K562 (cell line): ENCODE measurements around the gene CRADD. TPM values are rescaled to one million over a fixed set of nuclear protein-coding genes. Genes with fewer than 3 reads are reported as not detected.

Source experiments
- ATAC-seq: fragments of 200-7000 bp; cut with Tn5 transposase; 3 replicates; pipeline ENCODE4 v1.9.1; 2020; ENCODE audit warnings: moderate library complexity
- BruUV-seq: library from RNA; stranded (reverse); fragments of 400-500 nt; replicated peaks from 2 replicates; lab custom pipeline; 2021; lab: Mats Ljungman, UMichigan
- CTCF ChIA-PET: fragments of 300-600 bp; formaldehyde crosslinking; extraction: SDS; loops from one replicate; lab custom pipeline; 2021; ENCODE audit warnings: low intra/inter-chr PET ratio; lab: Yijun Ruan, JAX
- POLR2A ChIA-PET: fragments of 300-600, 350-650 bp; sonication (Branson Sonifier 250); formaldehyde crosslinking; extraction: SDS; loops from one replicate; lab custom pipeline; 2021; ENCODE audit warnings: antibody characterized with exemption, inconsistent platforms; lab: Yijun Ruan, JAX
- DNase-seq, 4 experiments: peaks; one replicate each; pipeline versions ENCODE4 v3.0.0 to v3.0.0-alpha.2; 2011 to 2018; ENCODE audit warnings: low spot score in 3 of 4, mixed read lengths in 3 of 4; ENCODE audit errors: extremely low read depth in 1 of 4
- FAIRE-seq: peaks from 2 replicates; lab custom pipeline; 2011; peaks lifted over from hg19 to GRCh38; lab: Jason Lieb, UNC
- H2AFZ ChIP-seq: 2 replicates; pipeline ENCODE4 v1.6.0; 2011; ENCODE audit warnings: low read depth, low read length, control low read depth, inconsistent platforms
- H3K27ac ChIP-seq: fragments of 200-600 bp; 3 replicates; pipeline ENCODE4 v1.8.0; 2011; ENCODE audit warnings: low read depth, mild to moderate bottlenecking, control low read depth, inconsistent platforms, low read length, moderate library complexity, mixed read lengths; ENCODE audit errors: extremely low read depth
- H3K27me3 ChIP-seq, 2 experiments: fragments of 300-600 bp in 1 of 2; 2 replicates in 1 of 2; 3 replicates in 1 of 2; pipeline versions ENCODE4 v1.6.0 to v1.8.0; 2011; ENCODE audit warnings: inconsistent platforms in 2 of 2, low read length in 2 of 2, mild to moderate bottlenecking in 1 of 2, mixed read lengths in 1 of 2, moderate library complexity in 1 of 2; ENCODE audit not compliant: control insufficient read depth in 2 of 2, insufficient read depth in 2 of 2
- H3K36me3 ChIP-seq: fragments of 300-600 bp; 3 replicates; pipeline ENCODE4 v1.8.0; 2011; ENCODE audit warnings: mild to moderate bottlenecking, low read length, inconsistent platforms; ENCODE audit not compliant: control insufficient read depth, insufficient read depth
- H3K4me1 ChIP-seq, 2 experiments: fragments of 200-600 bp in 1 of 2; replicated peaks in 1 of 2; 2 replicates in 1 of 2; 3 replicates in 1 of 2; pipeline versions ENCODE4 v1.5.1 to v1.8.0; 2011; ENCODE audit warnings: inconsistent platforms in 2 of 2, low read length in 2 of 2, mild to moderate bottlenecking in 1 of 2, mixed read lengths in 1 of 2, moderate library complexity in 1 of 2; ENCODE audit not compliant: control insufficient read depth in 2 of 2, insufficient read depth in 2 of 2
- H3K4me2 ChIP-seq: 2 replicates; pipeline ENCODE4 v1.6.1; 2011; ENCODE audit warnings: low read length, control low read depth, inconsistent platforms, mixed read lengths; ENCODE audit not compliant: insufficient read depth
- H3K4me3 ChIP-seq: fragments of 200-600 bp; sonication (generic), shearing (Covaris generic); 2 replicates; pipeline ENCODE4 v1.5.1; 2016; ENCODE audit warnings: control low read depth, inconsistent platforms
- H3K79me2 ChIP-seq: fragments of 200-600 bp; 3 replicates; pipeline ENCODE4 v1.8.0; 2011; ENCODE audit warnings: low read length, inconsistent platforms; ENCODE audit not compliant: control insufficient read depth, insufficient read depth
- H3K9ac ChIP-seq, 2 experiments: 2 replicates each; pipeline versions ENCODE4 v1.6.0 to v1.6.1; 2011; ENCODE audit warnings: low read depth in 2 of 2, low read length in 2 of 2, control low read depth in 1 of 2, inconsistent platforms in 1 of 2, mild to moderate bottlenecking in 1 of 2, mixed read lengths in 1 of 2; ENCODE audit not compliant: insufficient read depth in 1 of 2
- H3K9me1 ChIP-seq: one replicate; pipeline ENCODE4 v1.6.0; 2011; ENCODE audit warnings: inconsistent platforms, mild to moderate bottlenecking, low read length, moderate library complexity; ENCODE audit not compliant: control insufficient read depth, insufficient read depth
- H3K9me3 ChIP-seq: replicated peaks from 2 replicates; pipeline ENCODE4 v1.5.1; 2011; ENCODE audit warnings: low read depth, low read length, inconsistent platforms; ENCODE audit not compliant: control insufficient read depth, insufficient read depth
- H4K20me1 ChIP-seq: replicated peaks from 2 replicates; pipeline ENCODE4 v1.6.1; 2011; ENCODE audit warnings: low read length, inconsistent platforms, mixed read lengths; ENCODE audit not compliant: control insufficient read depth, insufficient read depth
- ARID3B ChIP-seq: fragments of 250-450 bp; sonication (Bioruptor Pico); IDR thresholded peaks from 2 replicates; pipeline ENCODE4 v1.4.0; 2020; ENCODE audit warnings: borderline replicate concordance
- ATF1 ChIP-seq, 2 experiments: fragments of 450-650 bp in 1 of 2; IDR thresholded peaks; 2 replicates each; pipeline ENCODE4 v1.6.1; 2016; ENCODE audit warnings: missing compliant biosample characterization in 1 of 2, missing genetic modification characterization in 1 of 2
- NRF1 ChIP-seq, 2 experiments: fragments of 450-650 bp; IDR thresholded peaks in 1 of 2; conservative IDR thresholded peaks in 1 of 2; 2 replicates each; pipeline ENCODE4 v1.6.1; 2014; ENCODE audit warnings: mild to moderate bottlenecking in 2 of 2
- PCBP1 ChIP-seq: fragments of 200-400 bp; formaldehyde crosslinking; IDR thresholded peaks from 2 replicates; pipeline ENCODE4 v1.6.1; 2018; ENCODE audit warnings: mild to moderate bottlenecking, low read depth, low read length; ENCODE audit not compliant: poor library complexity, severe bottlenecking
- SMARCB1 ChIP-seq: IDR thresholded peaks from 2 replicates; pipeline ENCODE4 v1.6.1; 2011; ENCODE audit warnings: improper control_type of control experiment, low read depth; ENCODE audit not compliant: insufficient read length
- ZKSCAN1 ChIP-seq: fragments of 150-350 bp; IDR thresholded peaks from 2 replicates; pipeline ENCODE4 v1.6.1; 2016; ENCODE audit warnings: low read depth, low read length
- ZNF224 ChIP-seq: sonication (generic); formaldehyde crosslinking; IDR thresholded peaks from 2 replicates; pipeline ENCODE4 v1.8.0; 2022; ENCODE audit warnings: mild to moderate bottlenecking, missing genetic modification reagents
- WGBS: fragments of 100-300 bp; shearing (Covaris generic); methylation state at CpG from one replicate; pipeline ENCODE4 v1.1.6; 2016; ENCODE audit warnings: low coverage, mixed read lengths; ENCODE audit not compliant: insufficient coverage; ENCODE audit errors: missing lambda C conversion rate; 5-methylcytosine and 5-hydroxymethylcytosine counted together
- in situ Hi-C: fragments of 300-500 bp; cut with MboI; formaldehyde crosslinking; loops from 4 replicates; pipeline ENCODE4 v1.15.0; 2018; ENCODE audit warnings: inconsistent platforms, mixed read lengths
- intact Hi-C: fragments of 100-400 bp; cut with micrococcal nuclease; formaldehyde crosslinking; loops from 2 replicates; pipeline ENCODE4 v1.14.2; 2022
- polyA plus RNA-seq, 8 experiments: library from polyadenylated mRNA; depleted of rRNA in 4 of 8; stranded (reverse) in 5 of 8; unstranded in 3 of 8; fragments of >200 nt; fragmentation: Nextera tagmentation in 2 of 8; fragmentation: Illumina TruSeq in 1 of 8; extraction: Ambion mirVana in 2 of 8; extraction: Trizol in 1 of 8; gene quantifications; 2 replicates each; pipeline versions ENCODE4 v1.2.1 to v1.2.3, GENCODE V29; 2011 to 2014; ENCODE audit warnings: inconsistent platforms in 1 of 8, missing spikeins in 1 of 8
- total RNA-seq, 7 experiments: library from RNA; depleted of rRNA in 6 of 7; stranded (reverse); fragments of >200 nt in 6 of 7; fragmentation: Illumina TruSeq in 2 of 7; extraction: Trizol in 2 of 7; gene quantifications; 2 replicates each; pipeline versions ENCODE4 v1.2.1 to v1.2.3, GENCODE V29; 2011 to 2021; ENCODE audit warnings: low replicate concordance in 1 of 7
- TF ChIP-seq, protein P1 (sequence below): sonication (generic); IDR thresholded peaks from 2 replicates; pipeline ENCODE4 v1.6.1; 2016
- TF ChIP-seq, protein P2 (sequence below): fragments of 250-450 bp; sonication (Bioruptor Pico); IDR thresholded peaks from 2 replicates; pipeline ENCODE4 v1.8.0; 2021; ENCODE audit warnings: mild to moderate bottlenecking, moderate library complexity
- TF ChIP-seq, protein P3 (sequence below): fragments of 250-450 bp; sonication (Bioruptor Pico); IDR thresholded peaks from 2 replicates; pipeline ENCODE4 v1.4.0; 2020; ENCODE audit warnings: mild to moderate bottlenecking, moderate library complexity

Gene CRADD
- total and polyA plus RNA-seq, 9 of the 15 experiments (the other 6 are each of a cell fraction or from before 2014, with no cell fraction given) = 20.5 to 41.1 (median 25.9) TPM

- Histone ChIP-seq H3K79me2 (no peaks in the 10 kb centered on the region), H3K9me1 (no peaks in the 10 kb centered on the region), H3K4me3 (no peak overlapping the region), H3K9me3 (peaks cover 9% of the 10 kb centered on the region), H4K20me1 (no peaks in the 10 kb centered on the region), H3K27me3 (no peaks in the 10 kb centered on the region), H3K4me2 (no peak overlapping the region), H3K9ac (no peak overlapping the region), H2AFZ (no peak overlapping the region), H3K4me1 (peaks cover 0 to 6% of the 10 kb centered on the region in 2 experiments; a peak in 2 of 5 replicates), H3K36me3 (no peaks in the 10 kb centered on the region), H3K27ac (no peak overlapping the region)
- TF ChIP-seq ATF1 (CRISPR knock-in tag; IDR thresholded peaks at IDR 0.05) (no peak), ATF1 (tag; IDR thresholded peaks at IDR 0.05) (no peak), PCBP1 (no peak), ARID3B (no peak), ZKSCAN1 (no peak), SMARCB1 (no peak), ZNF224 (no peak), NRF1 (conservative IDR thresholded peaks at IDR 0.05 in 1 of 2, IDR thresholded peaks at IDR 0.05 in 1 of 2) (no peak)
- TF ChIP-seq, protein P1, sequence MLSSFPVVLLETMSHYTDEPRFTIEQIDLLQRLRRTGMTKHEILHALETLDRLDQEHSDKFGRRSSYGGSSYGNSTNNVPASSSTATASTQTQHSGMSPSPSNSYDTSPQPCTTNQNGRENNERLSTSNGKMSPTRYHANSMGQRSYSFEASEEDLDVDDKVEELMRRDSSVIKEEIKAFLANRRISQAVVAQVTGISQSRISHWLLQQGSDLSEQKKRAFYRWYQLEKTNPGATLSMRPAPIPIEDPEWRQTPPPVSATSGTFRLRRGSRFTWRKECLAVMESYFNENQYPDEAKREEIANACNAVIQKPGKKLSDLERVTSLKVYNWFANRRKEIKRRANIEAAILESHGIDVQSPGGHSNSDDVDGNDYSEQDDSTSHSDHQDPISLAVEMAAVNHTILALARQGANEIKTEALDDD = no peak
- TF ChIP-seq, protein P2, sequence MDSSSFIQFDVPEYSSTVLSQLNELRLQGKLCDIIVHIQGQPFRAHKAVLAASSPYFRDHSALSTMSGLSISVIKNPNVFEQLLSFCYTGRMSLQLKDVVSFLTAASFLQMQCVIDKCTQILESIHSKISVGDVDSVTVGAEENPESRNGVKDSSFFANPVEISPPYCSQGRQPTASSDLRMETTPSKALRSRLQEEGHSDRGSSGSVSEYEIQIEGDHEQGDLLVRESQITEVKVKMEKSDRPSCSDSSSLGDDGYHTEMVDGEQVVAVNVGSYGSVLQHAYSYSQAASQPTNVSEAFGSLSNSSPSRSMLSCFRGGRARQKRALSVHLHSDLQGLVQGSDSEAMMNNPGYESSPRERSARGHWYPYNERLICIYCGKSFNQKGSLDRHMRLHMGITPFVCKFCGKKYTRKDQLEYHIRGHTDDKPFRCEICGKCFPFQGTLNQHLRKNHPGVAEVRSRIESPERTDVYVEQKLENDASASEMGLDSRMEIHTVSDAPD (CRISPR knock-in tag) = no peak
- TF ChIP-seq, protein P3, sequence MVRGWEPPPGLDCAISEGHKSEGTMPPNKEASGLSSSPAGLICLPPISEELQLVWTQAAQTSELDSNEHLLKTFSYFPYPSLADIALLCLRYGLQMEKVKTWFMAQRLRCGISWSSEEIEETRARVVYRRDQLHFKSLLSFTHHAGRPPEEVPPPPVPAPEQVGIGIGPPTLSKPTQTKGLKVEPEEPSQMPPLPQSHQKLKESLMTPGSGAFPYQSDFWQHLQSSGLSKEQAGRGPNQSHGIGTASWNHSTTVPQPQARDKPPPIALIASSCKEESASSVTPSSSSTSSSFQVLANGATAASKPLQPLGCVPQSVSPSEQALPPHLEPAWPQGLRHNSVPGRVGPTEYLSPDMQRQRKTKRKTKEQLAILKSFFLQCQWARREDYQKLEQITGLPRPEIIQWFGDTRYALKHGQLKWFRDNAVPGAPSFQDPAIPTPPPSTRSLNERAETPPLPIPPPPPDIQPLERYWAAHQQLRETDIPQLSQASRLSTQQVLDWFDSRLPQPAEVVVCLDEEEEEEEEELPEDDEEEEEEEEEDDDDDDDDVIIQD (CRISPR knock-in tag) = no peak
- FAIRE-seq (no peak), ATAC-seq (no peak), DNase-seq (no peak)
- ChIA-PET CTCF (no interaction called here), POLR2A (no interaction called here)
- intact Hi-C loops = no loop called here
- BruUV-seq = no TSS peak
- in situ Hi-C loops = no loop called here
- 49% methylated on average over 3 of the region's 3 CpGs for WGBS
Measured at GRCh38 chr12:93671044-93671443, 6.1 kb upstream of the CRADD start.
